ENCODE results near the gene CDH4.
A peak's percentile ranks its signal among the peaks of the same experiment; 100 is the strongest.
"Not testable (repeated sequence)": the region's sequence is repeated elsewhere in the genome, so short reads cannot be mapped to it uniquely, and the experiment has no call there.

The CDH4 gene

GRCh38 chr20:61405007-61405406 lies 152.9 kb downstream of the CDH4 start:
- Histone ChIP-seq H3K36me3 (ENCODE audit: control insufficient read depth in 2 of 2, insufficient read depth in 1 of 2, low read length in 2 of 2) (no peaks in the 10 kb centered on the region), H3K4me1 (ENCODE audit: control insufficient read depth, insufficient read depth, low read length) (no peaks in the 10 kb centered on the region), H3K27ac (ENCODE audit: extremely low read depth, low read depth, low read length) (no peak overlapping the region), H3K9me3 (ENCODE audit: control insufficient read depth, insufficient read depth, low read depth, low read length) (no peaks in the 10 kb centered on the region), H3K4me3 (ENCODE audit: low read depth, low read length) (no peak overlapping the region)
- POLR2A ChIA-PET = no interaction called here
- CTCF ChIA-PET = interaction anchor here (0.7 kb wide), 1 partner anchor 10 kb away, joined by 3 read pairs; no protein-coding TSS in a partner anchor
- TF ChIP-seq ZNF423 (tag by site-specific recombination; IDR thresholded peaks at IDR 0.05) = no peak
- TF ChIP-seq KLF7 (tag by site-specific recombination; IDR thresholded peaks at IDR 0.05; ENCODE audit: borderline replicate concordance) = no peak
- TF ChIP-seq BCL11B (tag by site-specific recombination; IDR thresholded peaks at IDR 0.05; ENCODE audit: low read depth) = no peak
- no peak for TF ChIP-seq ZBTB17 (tag by site-specific recombination; IDR thresholded peaks at IDR 0.05)
- no peak for TF ChIP-seq ZNF626 (tag by site-specific recombination; IDR thresholded peaks at IDR 0.05)
- TF ChIP-seq ZNF10 (tag by site-specific recombination; IDR thresholded peaks at IDR 0.05) = no peak
- TF ChIP-seq SETDB1 (IDR thresholded peaks at IDR 0.05; ENCODE audit: insufficient read length, low read length) = no peak
- no peak for TF ChIP-seq OVOL3 (tag by site-specific recombination; IDR thresholded peaks at IDR 0.05)
- TF ChIP-seq ZNF211 (tag by site-specific recombination; IDR thresholded peaks at IDR 0.05; ENCODE audit: low read depth) = no peak
- no peak for TF ChIP-seq ZNF530 (tag by site-specific recombination; IDR thresholded peaks at IDR 0.05; ENCODE audit: low read depth)
- no peak for TF ChIP-seq ZNF518A (tag by site-specific recombination; conservative IDR thresholded peaks at IDR 0.05; ENCODE audit: low read depth)
- TF ChIP-seq PRDM10 (tag by site-specific recombination; IDR thresholded peaks at IDR 0.05) = no peak
- no peak for TF ChIP-seq ZNF37A (tag by site-specific recombination; IDR thresholded peaks at IDR 0.05)
- TF ChIP-seq ZNF23 (tag by site-specific recombination; IDR thresholded peaks at IDR 0.05; ENCODE audit: borderline replicate concordance) = no peak

GRCh38 chr20:61406773-61407172 lies 154.7 kb downstream of the CDH4 start:
- TF ChIP-seq ZNF223 (tag by site-specific recombination; IDR thresholded peaks at IDR 0.05) = peak; percentile 91
- H3K27ac ChIP-seq (ENCODE audit: extremely low read depth, low read depth, low read length); H3K9me3 ChIP-seq (ENCODE audit: control insufficient read depth, insufficient read depth, low read depth, low read length); H3K4me1 ChIP-seq (ENCODE audit: control insufficient read depth, insufficient read depth, low read length); H3K4me3 ChIP-seq (ENCODE audit: low read depth, low read length); POLR2A ChIA-PET; CTCF ChIA-PET; H3K36me3 ChIP-seq (ENCODE audit: control insufficient read depth in 2 of 2, insufficient read depth in 1 of 2, low read length in 2 of 2): not testable (repeated sequence)
